Embryonic facial prominence (tissue), 1 donor: ENCODE measurements around the gene ACO1.

Experiments
- DNase-seq: peaks from one replicate; pipeline ENCODE4 v3.0.0-alpha.2; 2016; ENCODE audit errors: extremely low spot score

The ACO1 gene

DNA sequence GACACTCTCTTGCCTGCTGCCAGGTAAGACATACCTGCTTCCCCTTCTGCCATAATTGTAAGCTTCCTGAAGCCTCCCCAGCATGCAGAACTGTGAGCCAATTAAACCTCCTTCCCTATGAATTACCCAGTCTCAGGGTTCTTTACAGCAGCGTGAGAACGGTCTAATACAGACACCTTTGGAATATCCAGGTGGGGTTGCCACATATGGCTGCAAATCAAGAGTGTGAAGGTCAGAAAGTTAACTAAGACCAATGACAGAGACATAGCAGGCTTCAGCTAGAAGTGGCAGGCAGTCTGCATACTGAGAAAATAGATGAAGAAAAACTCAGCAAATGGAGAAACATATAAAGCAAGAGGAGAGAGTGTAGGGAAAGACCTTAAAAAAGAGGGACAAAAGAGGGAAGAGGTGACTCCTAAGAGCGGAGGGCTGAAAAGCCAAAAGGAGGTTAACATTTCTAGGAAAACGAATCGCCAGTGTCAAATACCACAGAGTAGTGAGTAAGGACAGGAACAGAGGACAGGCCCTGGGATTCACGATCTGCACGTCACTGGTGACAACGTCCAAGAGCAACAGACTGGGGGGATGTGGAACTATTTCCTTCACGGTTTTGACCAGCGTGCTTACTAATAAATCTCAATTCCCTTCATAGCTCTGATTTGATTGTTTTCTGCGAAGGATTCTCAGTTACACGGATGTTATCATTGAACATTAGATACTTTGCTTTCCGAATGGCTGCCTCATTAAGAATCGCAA is 1.7 kb upstream of the ACO1 start:
- DNase-seq, result no peak

DNA sequence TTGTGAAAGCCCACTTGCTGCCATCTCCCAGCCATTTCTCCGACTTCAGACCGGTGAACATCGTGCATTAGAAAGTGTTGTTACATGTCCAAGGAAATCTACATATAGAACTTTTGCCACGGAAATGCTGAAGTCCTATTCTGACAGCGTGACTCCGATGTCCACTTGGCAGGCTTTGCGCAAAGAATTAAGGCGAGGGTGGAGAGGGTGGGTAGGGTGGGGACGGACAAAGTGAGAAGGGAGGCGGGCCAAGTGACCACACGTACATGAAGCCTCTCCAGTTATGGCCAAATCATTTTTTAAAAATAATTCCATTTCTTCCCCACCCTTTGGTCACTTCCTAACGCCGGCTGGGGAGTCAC is 460 bp upstream of the ACO1 start:
- DNase-seq, result no peak

DNA sequence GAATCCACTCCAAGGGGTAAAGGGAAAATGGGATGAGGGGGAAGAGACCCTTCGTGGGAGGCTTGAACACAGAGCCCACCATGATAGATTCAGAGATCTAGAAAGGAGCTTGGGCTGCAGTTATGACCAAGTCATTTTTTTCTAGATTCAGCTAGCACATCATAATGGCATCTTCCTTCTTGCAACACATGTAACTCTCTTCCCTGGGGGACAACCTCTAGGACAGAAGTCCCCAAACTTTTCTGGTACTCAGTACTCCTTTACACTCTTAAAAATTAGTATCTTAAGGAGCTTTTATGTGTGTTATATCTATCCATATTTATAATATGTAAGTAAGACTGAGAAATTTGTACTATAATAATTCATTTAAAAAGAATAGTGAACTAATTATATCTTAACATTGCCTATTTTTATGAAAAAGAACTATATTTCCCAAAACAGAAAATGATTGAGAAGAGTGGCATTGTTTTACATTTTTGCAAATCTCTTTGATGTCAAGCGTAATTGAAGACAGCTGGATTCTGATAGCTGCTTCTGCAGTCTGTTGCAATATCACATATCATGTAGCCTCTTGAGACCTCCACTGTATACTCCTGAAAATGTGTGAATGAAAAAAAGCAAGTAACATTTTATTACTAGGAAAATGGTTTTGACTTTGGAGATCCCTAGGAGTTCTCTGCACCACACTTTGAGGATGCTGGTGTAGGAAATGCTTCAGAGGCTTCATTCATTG is 875 bp downstream of the ACO1 start:
- DNase-seq, result no peak

GRCh38 chr9:32385885-32386283 is 1.4 kb downstream of the ACO1 start:
- no peak for DNase-seq

GRCh38 chr9:32387256-32387655 is 2.8 kb downstream of the ACO1 start:
- no peak for DNase-seq

- DNase-seq, result no peak
These were observed 4.9 kb downstream of the ACO1 start for GRCh38 chr9:32389365-32389764.

DNA sequence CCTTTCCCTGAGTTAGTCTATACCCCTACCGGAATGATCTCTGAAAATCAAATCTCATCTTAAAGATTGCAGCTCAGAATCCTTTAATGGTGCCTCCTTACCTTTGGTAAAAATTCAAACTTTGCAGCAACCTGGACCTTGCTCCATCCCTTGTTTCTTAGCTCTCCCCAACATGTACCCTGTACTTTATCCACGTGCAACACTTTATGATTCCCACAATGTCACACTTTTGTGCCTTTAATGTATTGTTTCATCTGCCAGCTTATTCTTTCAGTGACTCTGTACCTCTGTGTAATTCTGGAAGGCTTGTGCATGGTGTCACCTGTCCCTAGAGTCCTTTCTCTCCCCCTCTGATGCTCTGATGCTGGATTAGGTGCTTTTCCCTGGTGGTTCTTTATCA is 9.5 kb downstream of the ACO1 start:
- no peak for DNase-seq

DNA sequence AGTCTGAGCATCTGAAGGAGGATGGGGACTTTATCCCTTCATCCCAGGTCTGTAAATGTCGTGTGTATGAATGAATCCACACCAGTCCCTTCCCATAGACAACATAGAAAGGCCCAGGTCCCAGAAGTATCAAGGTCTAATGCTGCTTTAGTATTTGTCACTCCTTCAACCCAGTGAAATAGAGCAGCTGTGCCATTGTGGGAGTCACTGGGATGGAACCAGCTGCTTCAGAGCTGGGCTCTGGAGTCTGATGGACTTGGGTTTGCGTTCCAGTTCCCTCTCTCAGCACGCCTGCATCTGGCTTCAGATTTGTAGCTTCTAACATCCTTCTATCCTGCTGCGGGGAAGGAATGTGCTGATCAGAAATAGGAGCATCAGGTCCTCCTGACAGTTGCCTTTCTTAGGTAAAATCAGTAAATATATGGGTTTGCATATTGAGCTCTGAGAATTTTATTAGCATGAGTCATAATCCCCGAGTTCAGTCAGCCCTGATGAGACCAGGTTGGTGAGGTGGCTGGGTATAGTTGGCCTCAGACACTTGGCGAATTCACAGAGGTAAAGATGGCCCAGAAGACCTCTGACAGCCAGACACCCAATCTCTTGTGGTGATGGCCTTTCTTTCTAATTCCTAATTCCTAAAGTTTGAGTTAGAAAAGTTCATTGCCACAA is 10.1 kb downstream of the ACO1 start:
- DNase-seq, result no peak

DNA sequence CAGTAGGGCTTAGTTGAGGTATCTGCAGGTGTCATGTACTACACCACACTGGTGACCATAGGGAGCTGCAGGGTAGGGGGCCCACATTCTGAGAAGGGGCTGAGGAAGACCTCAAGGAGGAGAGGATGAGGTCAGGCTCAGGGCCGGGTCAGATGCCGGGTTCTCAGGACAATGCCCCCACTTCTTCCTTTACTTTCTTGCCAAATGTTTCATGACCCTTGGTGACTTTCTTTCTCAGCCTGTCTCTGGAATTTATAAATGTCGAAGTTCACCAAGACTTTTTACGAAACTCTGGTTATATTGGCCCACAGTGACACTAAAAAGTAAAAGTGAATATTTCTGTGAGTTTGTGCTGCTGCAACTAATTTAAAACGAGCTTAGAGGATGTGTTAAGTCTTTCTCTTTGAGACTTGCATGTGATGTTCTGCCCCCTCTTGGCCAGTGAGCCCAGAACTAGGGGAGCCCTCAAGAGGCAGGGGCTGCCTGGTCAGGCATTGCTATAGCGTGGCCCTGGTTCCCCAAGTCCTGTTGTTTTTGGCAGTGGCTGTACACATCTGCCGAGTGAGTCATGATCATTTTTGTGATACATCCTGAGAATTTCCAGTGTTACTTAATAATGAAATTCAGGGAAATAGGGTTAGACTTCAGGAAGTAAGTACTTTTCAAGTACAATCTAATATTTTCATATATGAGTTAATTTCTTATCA is 11.2 kb downstream of the ACO1 start:
- no peak for DNase-seq

DNA sequence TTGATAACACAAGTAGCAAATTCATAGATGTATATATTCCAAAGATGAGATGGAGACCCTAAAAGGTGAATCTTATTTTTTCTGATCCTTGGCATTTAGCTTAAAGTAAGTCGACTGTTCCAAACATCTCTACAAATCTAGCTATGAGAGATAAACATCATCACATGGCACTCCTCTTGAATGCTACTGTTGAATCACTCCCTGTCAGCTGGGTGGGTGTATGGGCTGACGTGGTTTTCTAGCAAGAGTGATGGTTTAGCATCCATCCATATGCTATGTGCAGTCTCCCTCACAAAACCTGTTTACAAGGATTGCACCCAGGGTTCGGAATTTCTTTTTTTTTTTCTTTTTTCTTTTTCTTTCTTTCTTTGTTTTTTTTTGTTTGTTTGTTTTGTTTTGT is 13.8 kb downstream of the ACO1 start:
- DNase-seq, result no peak

GRCh38 chr9:32399110-32399815 is 14.8 kb downstream of the ACO1 start:
- DNase-seq, result no peak

DNA sequence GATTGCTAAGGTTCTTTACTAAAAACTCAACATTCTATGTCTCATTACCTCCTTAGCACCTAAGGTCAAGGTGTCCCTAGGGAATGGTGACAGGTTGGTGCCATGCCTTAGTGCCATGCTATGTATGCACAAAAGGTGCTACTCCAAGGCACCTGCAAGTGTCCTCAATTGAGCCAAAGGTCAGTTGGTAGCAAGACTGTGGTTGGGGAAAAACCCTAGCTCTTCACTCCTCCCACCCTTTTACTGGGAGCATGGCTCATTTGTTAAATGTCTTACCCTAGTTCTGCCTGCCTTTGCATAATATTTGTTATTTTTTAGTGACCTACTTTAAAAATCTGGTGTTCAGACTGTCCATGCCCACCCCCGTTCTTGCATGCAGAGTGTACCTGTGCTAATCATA is 17.0 kb downstream of the ACO1 start:
- no peak for DNase-seq

DNA sequence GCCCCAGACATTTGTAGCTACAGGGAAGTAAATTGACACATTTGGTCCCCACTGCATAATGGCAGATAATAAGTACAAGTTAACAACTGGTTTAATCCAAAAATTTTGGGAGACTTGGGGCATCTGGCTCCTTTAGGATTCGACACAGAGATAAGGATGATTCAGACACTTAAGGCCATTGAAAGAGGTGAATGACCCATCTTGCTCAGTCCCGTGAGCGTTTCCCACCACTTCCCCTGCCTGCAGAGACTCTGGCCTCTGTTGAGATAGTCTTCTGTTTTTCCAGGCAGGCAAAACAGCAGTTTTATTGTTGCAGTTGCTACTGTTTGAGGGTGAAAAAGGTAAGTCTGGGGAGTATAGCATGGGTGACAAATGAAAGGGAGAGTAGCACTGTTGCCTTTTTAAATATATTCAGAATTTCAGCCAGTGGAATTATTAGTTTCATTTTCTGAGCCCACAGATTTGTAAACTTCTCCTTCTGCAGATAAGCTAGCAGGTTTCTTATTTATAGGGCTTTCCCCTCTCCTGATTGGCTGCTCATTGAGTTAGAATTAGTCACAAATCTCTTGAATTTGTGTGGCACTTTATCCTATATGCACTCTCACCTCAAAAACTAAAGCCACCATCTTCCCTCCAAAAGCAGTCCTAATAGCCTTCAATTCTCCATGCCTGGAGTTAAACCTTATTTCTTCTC is 19.3 kb downstream of the ACO1 start:
- DNase-seq, result no peak

- no peak for DNase-seq
These were observed 20.0 kb downstream of the ACO1 start for GRCh38 chr9:32404402-32404801.

GRCh38 chr9:32404856-32405255 is 20.4 kb downstream of the ACO1 start:
- DNase-seq, result no peak

GRCh38 chr9:32405506-32405905 is 21.1 kb downstream of the ACO1 start:
- DNase-seq, result no peak

DNA sequence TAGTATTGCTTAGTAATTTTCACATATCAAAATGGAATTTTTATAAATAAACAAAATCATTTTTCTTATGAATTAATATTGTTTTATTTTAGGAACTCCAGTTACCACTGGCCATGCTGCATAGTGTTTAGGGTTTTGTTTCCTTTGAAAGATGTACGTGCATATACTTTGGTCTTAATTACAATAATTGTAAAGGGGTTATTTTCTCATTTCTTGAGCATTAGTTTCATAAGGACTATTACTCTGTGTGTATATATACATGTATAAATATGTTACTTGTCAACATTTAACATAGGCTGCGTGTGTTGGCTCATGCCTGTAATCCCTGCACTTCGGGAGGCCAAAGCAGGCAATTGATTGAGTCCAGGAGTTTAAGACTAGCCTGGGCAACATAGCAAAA is 21.6 kb downstream of the ACO1 start:
- no peak for DNase-seq

DNA sequence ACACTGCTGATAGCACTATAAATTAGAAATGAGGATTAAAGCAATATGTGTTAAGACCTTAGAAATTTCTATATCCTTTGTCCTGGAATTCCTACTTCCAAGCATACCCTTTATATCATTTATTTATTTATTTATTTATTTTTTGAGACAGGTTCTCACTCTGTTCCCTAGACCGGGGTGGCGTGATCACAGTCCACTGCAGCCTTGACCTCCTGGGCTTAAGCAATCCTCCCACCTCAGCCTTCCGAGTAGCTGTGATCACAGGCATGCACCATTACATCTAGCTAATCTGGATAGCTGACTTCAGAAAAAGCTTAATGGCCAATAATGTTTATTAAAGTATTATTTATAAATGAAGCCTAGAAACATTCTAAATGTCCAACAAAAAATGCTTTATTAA is 27.3 kb downstream of the ACO1 start:
- DNase-seq, result no peak

GRCh38 chr9:32412440-32412839 is 28.0 kb downstream of the ACO1 start:
- no peak for DNase-seq

DNA sequence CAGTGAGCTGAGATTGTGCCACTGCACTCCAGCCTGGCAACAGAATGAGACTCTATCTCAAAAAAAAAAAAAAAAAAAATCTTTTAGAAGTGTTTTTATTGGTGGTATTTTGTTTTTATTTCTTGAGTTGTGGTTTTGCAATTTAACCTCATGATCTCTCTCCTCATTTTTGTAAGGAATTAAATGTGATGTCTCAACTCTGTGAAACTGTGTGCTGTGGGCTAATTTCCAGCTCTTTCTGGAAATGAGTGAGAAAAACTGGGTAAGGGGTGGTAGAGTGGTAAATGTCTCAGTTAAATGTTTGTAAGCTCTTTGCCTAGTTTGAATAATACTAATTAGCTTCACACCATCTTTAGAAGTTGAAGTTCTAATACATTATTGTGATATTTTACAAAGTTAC is 29.0 kb downstream of the ACO1 start:
- DNase-seq, result no peak

DNA sequence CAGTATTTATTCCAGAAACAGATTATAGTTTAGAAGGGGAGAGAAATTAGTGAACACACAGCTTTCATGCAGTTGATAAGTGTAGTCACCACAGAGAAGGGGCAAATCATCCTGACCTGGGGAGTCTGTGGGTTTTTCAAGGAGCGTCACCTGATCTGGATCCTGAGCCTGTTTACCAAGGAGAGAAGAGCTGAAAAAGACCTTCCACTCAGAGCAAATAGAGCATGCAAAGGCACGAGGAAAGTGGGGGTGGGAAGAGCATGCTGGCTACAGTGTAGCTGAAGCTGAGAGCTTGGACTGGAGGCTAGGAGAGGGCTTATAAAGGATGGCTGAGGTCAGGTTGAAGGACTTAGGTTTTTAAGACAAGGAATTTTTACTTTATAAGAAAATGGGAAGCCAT is 30.4 kb downstream of the ACO1 start:
- no peak for DNase-seq
